ENCODE measurements around the gene NCOA6.
"Not testable (repeated sequence)": the region's sequence is repeated elsewhere in the genome, so short reads cannot be mapped to it uniquely, and the experiment has no call there.

The NCOA6 gene

GRCh38 chr20:34773726-34774125 lies 51.7 kb downstream of the NCOA6 start:
- no peak for DNase-seq

- DNase-seq: no peak
Observed at GRCh38 chr20:34772437-34772836, 53.0 kb downstream of the NCOA6 start.

DNA sequence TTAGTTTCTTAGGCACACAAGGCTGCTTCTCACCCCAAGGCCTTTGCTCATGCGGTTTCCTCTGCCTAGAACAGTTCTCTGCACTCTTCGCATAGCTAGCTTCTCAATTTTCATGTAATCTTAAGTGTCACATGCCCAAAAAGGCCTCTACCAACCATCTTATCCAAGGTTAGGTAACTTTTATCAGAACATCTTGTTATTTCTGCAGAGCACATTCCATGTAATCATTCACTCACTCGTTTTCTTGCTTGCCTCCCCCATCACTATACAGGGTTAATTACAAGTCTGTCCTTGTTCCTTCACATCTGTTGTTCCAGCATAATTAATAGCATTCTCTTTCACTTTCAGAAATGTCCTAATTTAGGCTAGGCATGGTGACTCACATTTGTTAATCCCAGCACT lies 53.8 kb downstream of the NCOA6 start:
- DNase-seq: no peak

GRCh38 chr20:34768096-34768495 lies 57.4 kb downstream of the NCOA6 start:
- no peak for DNase-seq

DNA sequence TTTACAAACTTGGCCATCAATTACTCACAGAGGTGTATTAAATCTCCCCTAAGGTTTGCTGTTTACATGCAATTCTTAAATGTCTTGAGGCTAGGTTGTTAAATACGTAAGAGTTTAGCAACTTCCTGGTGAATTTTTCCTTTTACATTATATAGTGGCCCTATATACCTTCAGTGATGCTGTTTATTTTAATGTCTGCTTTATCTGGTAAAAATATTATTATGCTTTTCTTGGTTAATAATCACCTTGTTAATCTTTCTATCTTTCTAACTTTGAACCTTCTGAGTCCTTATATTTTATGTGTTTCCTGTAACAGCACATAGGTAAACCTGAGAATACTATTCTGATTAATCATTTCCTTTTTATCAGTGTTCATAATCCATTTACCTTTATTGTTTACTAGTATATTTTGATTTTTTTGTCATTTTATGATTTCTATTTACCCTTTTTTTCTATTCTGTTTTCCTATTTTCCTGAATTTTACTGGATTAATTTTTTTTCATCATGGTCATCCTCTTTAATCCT lies 63.4 kb downstream of the NCOA6 start:
- no peak for DNase-seq

DNA sequence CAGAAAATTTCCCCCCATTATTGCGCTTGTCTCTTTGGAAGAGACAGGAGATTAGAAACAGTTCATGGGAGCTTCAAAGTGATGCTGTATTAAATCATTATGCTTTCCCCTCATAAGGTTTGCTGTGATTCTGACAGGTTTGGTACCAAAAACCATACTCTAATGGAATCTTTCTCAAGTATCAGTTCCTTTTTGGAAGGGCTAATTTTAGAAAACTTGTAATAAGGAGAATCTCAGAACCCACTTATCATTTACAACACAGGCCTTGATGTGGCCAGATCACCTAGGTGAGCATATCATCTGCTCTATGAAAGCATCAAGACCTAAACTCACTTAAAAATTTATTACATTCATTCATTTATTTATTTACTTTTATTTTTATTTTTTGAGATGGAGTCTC lies 70.1 kb downstream of the NCOA6 start:
- no peak for DNase-seq

GRCh38 chr20:34754611-34755010 lies 70.8 kb downstream of the NCOA6 start:
- DNase-seq: no peak

GRCh38 chr20:34753706-34754461 lies 71.6 kb downstream of the NCOA6 start:
- no peak for DNase-seq

DNA sequence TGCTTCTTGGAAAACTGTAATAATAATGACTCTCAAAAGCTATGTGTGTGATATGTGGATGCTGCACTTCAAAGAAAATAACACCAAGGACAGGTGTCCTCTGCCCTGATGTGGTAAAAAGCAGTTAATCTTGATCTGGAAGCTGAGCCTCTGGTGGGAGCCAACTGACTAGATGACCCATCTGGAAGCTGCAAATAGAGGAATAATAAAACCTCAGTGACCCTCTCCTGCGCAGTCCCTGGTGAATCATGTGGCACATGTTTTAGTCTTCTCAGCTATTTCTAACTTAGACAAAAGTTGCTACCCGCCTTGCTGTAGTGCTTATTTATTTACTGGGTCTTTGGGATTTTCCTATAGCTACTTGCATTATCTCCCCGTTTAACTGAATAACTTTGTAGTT lies 74.0 kb downstream of the NCOA6 start:
- DNase-seq: no peak

GRCh38 chr20:34750484-34750883 lies 75.0 kb downstream of the NCOA6 start:
- no peak for DNase-seq

GRCh38 chr20:34748709-34749108 lies 76.7 kb downstream of the NCOA6 start:
- no peak for DNase-seq

- no peak for DNase-seq
Observed at GRCh38 chr20:34747479-34747878, 78.0 kb downstream of the NCOA6 start.

DNA sequence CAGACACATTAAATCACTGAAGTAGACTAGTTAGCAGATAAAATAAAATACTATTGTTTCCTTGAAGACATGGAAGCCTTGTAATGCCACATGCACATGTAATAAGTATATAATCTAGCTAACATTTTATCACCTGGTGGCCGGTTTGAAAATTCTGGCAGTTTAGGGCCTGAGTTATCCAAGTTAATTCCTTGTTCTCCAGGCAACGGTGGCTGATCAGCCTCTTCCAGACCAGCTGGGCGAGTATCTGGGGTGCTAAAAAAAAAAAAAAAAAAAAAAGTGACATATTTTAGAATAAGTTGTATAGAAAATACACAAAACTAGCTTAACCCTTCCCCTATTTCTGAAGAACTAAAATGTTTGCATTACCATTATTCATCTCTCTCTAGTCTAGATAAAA lies 78.8 kb downstream of the NCOA6 start:
- no peak for DNase-seq

GRCh38 chr20:34744847-34745246 lies 80.6 kb downstream of the NCOA6 start:
- DNase-seq: no peak

GRCh38 chr20:34744340-34744739 lies 81.1 kb downstream of the NCOA6 start:
- DNase-seq: no peak

DNA sequence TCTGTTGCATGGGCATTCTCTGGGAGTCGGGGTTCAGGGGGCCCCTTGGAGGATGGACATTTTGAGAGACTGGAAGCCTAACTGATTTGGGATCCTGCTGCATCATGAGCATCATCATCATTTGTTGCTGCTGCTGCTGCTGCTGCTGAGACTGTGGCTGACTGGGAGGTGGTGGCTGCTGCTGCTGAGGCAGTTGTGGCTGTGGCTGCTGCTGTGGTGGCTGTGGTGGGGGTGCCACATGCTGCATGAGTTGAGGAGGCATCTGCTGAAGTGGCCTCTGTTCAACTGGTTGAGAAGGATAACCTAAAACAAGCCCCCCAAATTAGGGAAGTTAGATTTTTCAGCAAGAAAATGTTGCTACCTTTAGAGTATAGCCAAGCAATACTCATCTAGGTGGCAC lies 82.4 kb downstream of the NCOA6 start:
- DNase-seq: no peak

- DNase-seq: no peak
Observed at GRCh38 chr20:34736106-34736735, 89.2 kb downstream of the NCOA6 start.

DNA sequence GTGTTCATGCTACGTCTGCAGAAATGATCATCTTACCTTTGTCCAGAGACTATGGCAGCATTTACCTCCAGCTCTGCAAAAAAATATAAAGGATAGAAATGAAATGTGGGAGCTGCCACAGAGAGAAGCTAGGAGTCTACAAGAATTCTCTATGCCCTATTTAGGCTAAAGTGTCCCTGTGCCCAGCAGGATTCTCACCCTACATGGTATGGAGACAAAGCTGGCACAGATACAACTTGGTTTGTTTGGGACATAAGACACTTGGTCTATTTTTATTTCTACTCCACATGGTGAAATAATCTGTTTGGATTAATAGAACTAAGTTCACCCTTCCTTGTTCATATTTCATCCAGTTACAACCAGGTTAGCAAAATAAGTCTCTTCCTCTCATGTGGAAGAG lies 92.9 kb downstream of the NCOA6 start:
- no peak for DNase-seq

DNA sequence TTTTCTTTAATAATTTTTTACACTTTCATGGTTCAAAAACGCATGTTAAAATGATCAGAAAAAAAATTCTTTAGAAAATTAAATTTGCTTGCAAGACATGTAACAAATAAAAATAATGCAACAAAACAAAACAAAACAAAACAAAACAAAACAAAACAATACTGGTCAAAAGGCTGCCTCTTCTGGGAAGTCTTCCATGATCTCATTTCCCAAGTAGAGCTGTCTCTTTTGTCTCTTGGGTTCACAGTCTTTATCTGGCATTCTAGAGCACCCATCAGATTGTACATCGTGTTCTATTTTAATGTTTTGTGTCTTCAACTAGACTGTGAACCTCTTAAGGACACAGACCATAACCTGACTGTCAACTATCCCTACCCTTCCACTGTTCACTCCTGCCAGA lies 96.0 kb downstream of the NCOA6 start:
- no peak for DNase-seq

- no peak for DNase-seq
Observed at GRCh38 chr20:34724172-34724571, 101.3 kb downstream of the NCOA6 start.

DNA sequence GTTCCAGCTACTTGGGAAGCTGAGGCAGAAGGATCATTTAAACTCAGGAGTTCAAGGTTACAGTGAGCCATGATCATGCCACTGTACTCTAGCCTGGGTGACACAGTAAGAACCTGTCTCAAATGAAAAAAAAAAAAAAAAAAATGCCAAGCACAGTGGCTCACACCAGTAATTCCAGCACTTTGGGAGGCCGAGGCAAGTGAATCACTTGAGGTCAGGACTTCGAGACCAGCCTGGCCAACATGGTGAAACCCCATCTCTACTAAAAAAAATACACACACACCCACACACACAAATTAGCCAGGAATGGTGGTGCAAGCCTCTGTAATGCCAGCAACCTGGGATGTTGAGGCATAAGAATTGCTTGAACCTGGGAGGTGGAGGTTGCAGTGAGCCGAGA lies 102.9 kb downstream of the NCOA6 start:
- DNase-seq: not testable (repeated sequence)

GRCh38 chr20:34720266-34720665 lies 105.2 kb downstream of the NCOA6 start:
- no peak for DNase-seq

GRCh38 chr20:34719242-34720017 lies 106.0 kb downstream of the NCOA6 start:
- not testable (repeated sequence) for DNase-seq
